ENCODE data around the gene SAMD4A.

- TF ChIP-seq FOXM1 (IDR thresholded peaks at IDR 0.05; ENCODE audit: borderline replicate concordance) (no peak), NFRKB (IDR thresholded peaks at IDR 0.05) (no peak), BHLHE40 (IDR thresholded peaks at IDR 0.05; ENCODE audit: borderline replicate concordance) (no peak), SP1 (IDR thresholded peaks at IDR 0.05) (no peak), ARNT (IDR thresholded peaks at IDR 0.05) (no peak)
These were observed 23.6 kb downstream of the SAMD4A start for GRCh38 chr14:54590481-54590880.

Measured in HEK293T (cell line).